GM19193 (cell line): Measurements from ENCODE around the gene EMID1.

Source experiments
- POLR2A ChIP-seq: IDR thresholded peaks from 4 replicates; pipeline ENCODE4 v1.6.1; 2011; ENCODE audit not compliant: insufficient read depth, insufficient read length; ENCODE audit errors: extremely low read depth

Gene EMID1

GRCh38 chr22:29216011-29216872, 10.5 kb downstream of the EMID1 start:
- TF ChIP-seq POLR2A = no peak

GRCh38 chr22:29216873-29217666, 11.4 kb downstream of the EMID1 start:
- TF ChIP-seq POLR2A = no peak

- TF ChIP-seq POLR2A = no peak
These were observed 12.4 kb downstream of the EMID1 start for GRCh38 chr22:29217827-29218757.

GRCh38 chr22:29218758-29219408, 13.2 kb downstream of the EMID1 start:
- TF ChIP-seq POLR2A = no peak

- TF ChIP-seq POLR2A = no peak
These were observed 14.4 kb downstream of the EMID1 start for GRCh38 chr22:29219881-29220670.

- no peak for TF ChIP-seq POLR2A
These were observed 18.6 kb downstream of the EMID1 start for GRCh38 chr22:29224121-29224858.

- TF ChIP-seq POLR2A = no peak
These were observed 19.2 kb downstream of the EMID1 start for GRCh38 chr22:29224859-29225410.

- TF ChIP-seq POLR2A = no peak
These were observed 19.9 kb downstream of the EMID1 start for GRCh38 chr22:29225422-29226090.

GRCh38 chr22:29226351-29226981, 20.8 kb downstream of the EMID1 start:
- no peak for TF ChIP-seq POLR2A

- TF ChIP-seq POLR2A = no peak
These were observed 25.5 kb downstream of the EMID1 start for GRCh38 chr22:29230972-29231875.
